OCI-LY7 (cell line): ENCODE measurements around the gene GNG12. TPM values are rescaled to one million over a fixed set of nuclear protein-coding genes. Genes with fewer than 3 reads are reported as not detected.

Experiments
- BruUV-seq: library from RNA; stranded (reverse); fragments of 400-500 nt; replicated peaks from 2 replicates; lab custom pipeline; 2021; lab: Mats Ljungman, UMichigan
- CTCF ChIA-PET: fragments of 300-600 bp; sonication (Branson Sonifier 250); formaldehyde crosslinking; loops from one replicate; lab custom pipeline; 2022; ENCODE audit warnings: antibody characterized with exemption; ENCODE audit not compliant: unreplicated experiment; lab: Charles Lee
- POLR2A ChIA-PET: fragments of 300-600 bp; sonication (Branson Sonifier 250); formaldehyde crosslinking; loops from one replicate; lab custom pipeline; 2022; ENCODE audit warnings: antibody characterized with exemption; lab: Charles Lee
- DNase-seq: peaks from one replicate; pipeline ENCODE4 v3.0.0-alpha.2; 2015; ENCODE audit warnings: low spot score
- H2AFZ ChIP-seq: fragments of 200-600 bp; sonication (generic), shearing (Covaris generic); 2 replicates; pipeline ENCODE4 v1.6.1; 2014; ENCODE audit warnings: mild to moderate bottlenecking, antibody characterized with exemption, low read length, moderate library complexity
- H3K27ac ChIP-seq: fragments of 200-600 bp; sonication (generic); 2 replicates; pipeline ENCODE4 v1.5.1; 2014; ENCODE audit warnings: mixed run types, low read depth, mild to moderate bottlenecking, moderate library complexity, low read length, inconsistent platforms; ENCODE audit not compliant: poor library complexity, severe bottlenecking
- H3K36me3 ChIP-seq: fragments of 200-600 bp; sonication (generic); 2 replicates; pipeline ENCODE4 v1.6.1; 2014; ENCODE audit warnings: mild to moderate bottlenecking, antibody characterized with exemption, low read length, moderate library complexity, mixed read lengths; ENCODE audit not compliant: insufficient read depth
- H3K4me1 ChIP-seq: fragments of 200-600 bp; sonication (generic); 2 replicates; pipeline ENCODE4 v1.5.1; 2014; ENCODE audit warnings: mild to moderate bottlenecking, low read length; ENCODE audit not compliant: insufficient read depth, poor library complexity, severe bottlenecking
- H3K4me2 ChIP-seq: fragments of 200-600 bp; sonication (generic); 2 replicates; pipeline ENCODE4 v1.6.1; 2014; ENCODE audit warnings: mild to moderate bottlenecking, low read length
- H3K4me3 ChIP-seq: fragments of 200-600 bp; sonication (generic); 2 replicates; pipeline ENCODE4 v1.5.1; 2014; ENCODE audit warnings: mild to moderate bottlenecking, low read depth, low read length; ENCODE audit not compliant: poor library complexity, severe bottlenecking
- H3K79me2 ChIP-seq: fragments of 200-600 bp; sonication (generic); 2 replicates; pipeline ENCODE4 v1.6.1; 2016; ENCODE audit warnings: low read depth, mild to moderate bottlenecking, low read length, moderate library complexity, mixed read lengths; ENCODE audit not compliant: insufficient read depth
- H3K9me2 ChIP-seq: fragments of 200-600 bp; sonication (generic); 2 replicates; pipeline ENCODE4 v1.6.1; 2016; ENCODE audit warnings: mild to moderate bottlenecking, low read length, mixed read lengths; ENCODE audit not compliant: insufficient read depth
- H3K9me3 ChIP-seq: fragments of 200-600 bp; sonication (generic); 2 replicates; pipeline ENCODE4 v1.6.1; 2014; ENCODE audit warnings: mild to moderate bottlenecking, mixed run types, low read length, mixed read lengths
- H4K20me1 ChIP-seq: fragments of 200-600 bp; sonication (generic); 2 replicates; pipeline ENCODE4 v1.6.1; 2014; ENCODE audit warnings: mild to moderate bottlenecking, antibody characterized with exemption, low read length, moderate library complexity, mixed read lengths; ENCODE audit not compliant: insufficient read depth
- CTCF ChIP-seq: fragments of 200-600 bp; sonication (generic); conservative IDR thresholded peaks from 2 replicates; pipeline ENCODE4 v1.5.1; 2014; ENCODE audit warnings: mild to moderate bottlenecking, antibody characterized with exemption, low read length, moderate library complexity, mixed read lengths
- EZH2phosphoT487 ChIP-seq: fragments of 200-600 bp; sonication (generic); IDR thresholded peaks from 2 replicates; pipeline ENCODE4 v1.6.1; 2018; ENCODE audit warnings: low read depth, borderline replicate concordance, mild to moderate bottlenecking, mixed run types, antibody characterized with exemption, low read length, moderate library complexity, mixed read lengths
- intact Hi-C: fragments of 100-400 bp; cut with micrococcal nuclease; formaldehyde crosslinking; loops from one replicate; pipeline ENCODE4 v1.10.0; 2022; ENCODE audit not compliant: unreplicated experiment
- total RNA-seq, 2 experiments: library from RNA; depleted of rRNA in 1 of 2; stranded (reverse); fragments of >200 nt in 1 of 2; shearing (Covaris generic) in 1 of 2; gene quantifications; 2 replicates each; pipeline ENCODE4 v1.2.3, GENCODE V29; 2014 to 2022

The GNG12 gene
- total RNA-seq, 2 experiments from 2014 or later, result 0.10 TPM; not detected in 1

GRCh38 chr1:67761091-67761490 is 72.2 kb downstream of the GNG12 start:
- no peak overlapping the region for H3K27ac ChIP-seq
- H3K9me2 ChIP-seq, result no peaks in the 10 kb centered on the region
- peaks cover 22% of the 10 kb centered on the region for H3K4me1 ChIP-seq
- no peak overlapping the region for H3K4me2 ChIP-seq
- ChIA-PET CTCF (interaction anchor here (0.7 to 3.1 kb wide), 9 partner anchors 11 to 225 kb away, joined by 3 to 25 read pairs (median 7); no protein-coding TSS in a partner anchor), POLR2A (interaction anchor here (0.6 to 4.3 kb wide), 8 partner anchors 15 to 224 kb away, joined by 3 to 29 read pairs (median 5); partner anchors contain the start of gene GADD45A)
- BruUV-seq, result no TSS peak
- no peak for DNase-seq
- no peaks in the 10 kb centered on the region for H4K20me1 ChIP-seq
- intact Hi-C loops, result loop anchor here (5.0 kb wide), 1 partner anchor 329 kb away; the partner anchor contains the start of gene SERBP1
- H3K9me3 ChIP-seq, result no peaks in the 10 kb centered on the region
- no peaks in the 10 kb centered on the region for H3K36me3 ChIP-seq
- no peak for TF ChIP-seq CTCF
- TF ChIP-seq EZH2phosphoT487, result no peak
- no peak overlapping the region; the same call in 1 of the 2 replicates for H2AFZ ChIP-seq
- no peaks in the 10 kb centered on the region for H3K79me2 ChIP-seq
- no peak overlapping the region for H3K4me3 ChIP-seq

GRCh38 chr1:67760030-67760821 is 73.0 kb downstream of the GNG12 start:
- peaks cover 30% of the 10 kb centered on the region for H3K4me1 ChIP-seq
- no peaks in the 10 kb centered on the region for H3K9me3 ChIP-seq
- no TSS peak for BruUV-seq
- H3K27ac ChIP-seq, result peak overlapping the region; percentile 39
- H4K20me1 ChIP-seq, result no peaks in the 10 kb centered on the region
- H3K9me2 ChIP-seq, result no peaks in the 10 kb centered on the region
- no peaks in the 10 kb centered on the region for H3K79me2 ChIP-seq
- DNase-seq, result peak; percentile 84
- H3K4me2 ChIP-seq, result peak overlapping the region; percentile 43
- intact Hi-C loops, result loop anchor here (1.0 to 5.0 kb wide), 5 partner anchors 24 to 328 kb away; partner anchors contain the start of gene SERBP1
- peak overlapping the region; percentile 91 for H2AFZ ChIP-seq
- no peak overlapping the region for H3K4me3 ChIP-seq
- ChIA-PET POLR2A (interaction anchor here (0.5 to 4.3 kb wide), 19 partner anchors 9 to 248 kb away, joined by 3 to 29 read pairs (median 4); partner anchors contain the start of gene GADD45A), CTCF (interaction anchor here (0.7 to 3.1 kb wide), 18 partner anchors 11 to 224 kb away, joined by 3 to 25 read pairs (median 5); no protein-coding TSS in a partner anchor)
- H3K36me3 ChIP-seq, result no peaks in the 10 kb centered on the region
- TF ChIP-seq CTCF (peak; percentile 100), EZH2phosphoT487 (no peak)
